GM19372 (cell line): Measurements from ENCODE around the gene TCHH.
"Not testable (repeated sequence)": the region's sequence is repeated elsewhere in the genome, so short reads cannot be mapped to it uniquely, and the experiment has no call there.

Experiments used
- ATAC-seq: cut with Tn5 transposase; IDR thresholded peaks from one replicate; pipeline ENCODE4 v1.9.1; 2021; ENCODE audit warnings: mild to moderate bottlenecking, low read depth, moderate library complexity; ENCODE audit not compliant: unreplicated experiment

The TCHH gene, protein sequence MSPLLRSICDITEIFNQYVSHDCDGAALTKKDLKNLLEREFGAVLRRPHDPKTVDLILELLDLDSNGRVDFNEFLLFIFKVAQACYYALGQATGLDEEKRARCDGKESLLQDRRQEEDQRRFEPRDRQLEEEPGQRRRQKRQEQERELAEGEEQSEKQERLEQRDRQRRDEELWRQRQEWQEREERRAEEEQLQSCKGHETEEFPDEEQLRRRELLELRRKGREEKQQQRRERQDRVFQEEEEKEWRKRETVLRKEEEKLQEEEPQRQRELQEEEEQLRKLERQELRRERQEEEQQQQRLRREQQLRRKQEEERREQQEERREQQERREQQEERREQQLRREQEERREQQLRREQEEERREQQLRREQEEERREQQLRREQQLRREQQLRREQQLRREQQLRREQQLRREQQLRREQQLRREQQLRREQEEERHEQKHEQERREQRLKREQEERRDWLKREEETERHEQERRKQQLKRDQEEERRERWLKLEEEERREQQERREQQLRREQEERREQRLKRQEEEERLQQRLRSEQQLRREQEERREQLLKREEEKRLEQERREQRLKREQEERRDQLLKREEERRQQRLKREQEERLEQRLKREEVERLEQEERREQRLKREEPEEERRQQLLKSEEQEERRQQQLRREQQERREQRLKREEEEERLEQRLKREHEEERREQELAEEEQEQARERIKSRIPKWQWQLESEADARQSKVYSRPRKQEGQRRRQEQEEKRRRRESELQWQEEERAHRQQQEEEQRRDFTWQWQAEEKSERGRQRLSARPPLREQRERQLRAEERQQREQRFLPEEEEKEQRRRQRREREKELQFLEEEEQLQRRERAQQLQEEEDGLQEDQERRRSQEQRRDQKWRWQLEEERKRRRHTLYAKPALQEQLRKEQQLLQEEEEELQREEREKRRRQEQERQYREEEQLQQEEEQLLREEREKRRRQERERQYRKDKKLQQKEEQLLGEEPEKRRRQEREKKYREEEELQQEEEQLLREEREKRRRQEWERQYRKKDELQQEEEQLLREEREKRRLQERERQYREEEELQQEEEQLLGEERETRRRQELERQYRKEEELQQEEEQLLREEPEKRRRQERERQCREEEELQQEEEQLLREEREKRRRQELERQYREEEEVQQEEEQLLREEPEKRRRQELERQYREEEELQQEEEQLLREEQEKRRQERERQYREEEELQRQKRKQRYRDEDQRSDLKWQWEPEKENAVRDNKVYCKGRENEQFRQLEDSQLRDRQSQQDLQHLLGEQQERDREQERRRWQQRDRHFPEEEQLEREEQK (N-terminal part only)

DNA sequence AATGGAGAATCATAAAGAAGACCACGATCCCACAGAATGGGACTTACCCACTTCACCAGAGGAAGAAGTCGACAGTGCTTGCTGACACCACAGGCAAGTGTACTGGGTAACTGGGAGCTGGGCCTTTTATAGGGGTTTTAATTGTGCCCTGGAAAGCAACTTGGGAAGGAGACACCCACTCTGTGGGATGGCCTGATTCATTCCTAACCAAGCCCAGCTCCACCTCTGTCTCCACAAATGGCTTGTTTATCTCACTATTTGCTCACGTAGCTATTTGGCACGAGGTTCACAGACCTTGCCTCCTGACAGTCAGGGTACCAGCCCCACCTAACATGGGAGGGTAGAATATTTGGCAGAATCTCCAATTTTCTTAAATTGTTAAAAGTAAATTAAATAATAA is at the start of gene TCHH:
Gene TCHH, minus strand, starts transcription at position 101 of the 400 bp plus-strand sequence. CDS start 1,364 bp downstream, outside the sequence.
- ATAC-seq, result no peak

DNA sequence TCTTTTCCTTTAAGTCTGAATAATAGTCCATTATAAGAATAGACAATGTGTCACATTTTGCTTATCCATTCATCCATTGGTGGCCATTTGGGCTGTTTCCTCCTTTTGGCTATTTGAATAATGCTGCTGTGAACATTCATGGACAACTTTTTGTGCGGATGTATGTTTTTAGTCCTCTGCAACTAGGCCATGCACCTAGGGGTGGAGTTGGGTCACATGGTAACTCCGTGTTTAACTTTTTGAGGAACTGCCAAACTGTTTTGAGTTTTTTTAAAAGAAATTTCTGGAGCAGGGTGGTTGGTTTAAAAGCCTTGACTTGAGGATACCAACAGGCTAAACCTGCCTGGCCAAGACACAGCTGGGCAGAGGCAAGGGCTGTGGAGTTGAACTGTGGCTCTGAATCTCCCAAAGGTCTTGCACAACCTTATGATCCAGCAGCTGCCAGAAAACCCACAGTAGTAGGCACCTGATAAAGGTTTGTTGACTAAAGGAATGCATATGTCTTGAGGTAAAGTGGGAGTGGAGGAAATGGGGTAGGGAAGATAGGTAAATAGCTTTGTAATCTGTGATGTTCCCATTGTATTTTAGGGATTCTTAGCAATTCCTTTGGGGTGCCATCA is 49.4 kb upstream of the TCHH start:
- no peak for ATAC-seq

DNA sequence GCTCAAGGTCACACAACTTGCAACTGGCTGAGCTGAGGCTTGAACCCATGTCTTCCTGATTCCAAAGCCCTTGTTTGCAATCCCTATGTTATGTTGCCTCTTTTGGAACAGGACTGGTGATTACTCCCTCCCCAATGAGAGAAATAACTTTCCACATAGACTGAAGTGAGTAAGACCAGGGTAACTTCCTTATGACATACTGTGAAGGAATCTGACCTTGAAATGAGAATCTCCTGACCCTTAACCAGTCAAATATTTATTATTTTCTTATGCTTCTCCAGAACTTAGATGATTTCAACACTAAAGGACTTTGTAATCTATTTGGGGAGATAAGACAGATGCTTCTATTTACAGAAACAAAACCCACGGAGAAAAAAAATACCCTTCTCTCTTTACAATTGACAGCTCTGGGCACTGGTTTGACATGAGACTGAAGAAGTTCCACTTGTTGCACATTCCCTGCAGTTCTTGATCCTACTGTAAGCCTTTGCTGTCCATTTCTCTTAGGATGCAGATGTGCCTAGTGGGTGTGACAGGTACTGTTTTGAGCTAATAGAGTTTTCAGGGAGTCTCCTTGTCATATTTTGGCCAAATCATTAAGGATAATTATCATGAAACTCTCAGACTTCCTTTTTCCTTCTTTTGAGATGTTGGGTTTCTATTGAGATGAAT is 47.7 kb upstream of the TCHH start:
- no peak for ATAC-seq

DNA sequence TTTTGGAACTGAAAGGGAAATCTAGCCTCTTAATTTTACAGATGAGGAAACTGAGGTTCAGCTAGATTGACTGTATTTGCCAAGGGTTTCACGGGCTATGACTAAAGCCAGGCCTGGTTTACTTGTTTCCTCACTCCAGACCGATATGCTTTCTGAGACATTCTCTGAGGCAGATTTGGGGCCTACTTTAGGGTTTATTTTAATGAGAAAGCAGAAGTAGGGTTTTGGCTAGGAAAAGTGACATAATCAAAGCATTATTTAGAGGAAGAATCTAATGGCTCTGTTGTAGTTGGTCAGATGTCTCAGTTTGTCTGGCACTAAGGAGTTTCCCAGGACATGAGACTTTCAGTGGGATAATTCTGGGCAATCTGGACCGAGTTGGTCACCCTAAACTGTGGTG is 45.3 kb upstream of the TCHH start:
- ATAC-seq, result no peak

DNA sequence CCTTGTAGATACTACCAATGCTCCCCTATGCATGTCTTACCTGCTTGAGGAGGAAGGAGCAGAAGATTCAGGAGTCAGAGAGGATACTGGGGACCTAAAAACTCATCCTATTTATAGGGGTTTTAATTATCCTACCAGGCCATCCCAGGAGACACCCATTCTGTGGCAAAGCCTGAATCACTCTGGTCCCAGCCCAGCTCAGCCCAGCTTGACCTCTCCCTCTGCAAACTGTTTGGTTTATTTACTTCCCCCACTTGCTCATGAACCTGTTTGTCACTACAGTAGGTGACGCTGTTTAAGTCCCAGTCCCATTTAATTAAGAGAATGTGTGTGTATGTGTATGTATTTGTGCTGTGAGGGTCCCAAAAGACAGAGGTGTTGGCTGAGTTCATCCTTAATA is 43.9 kb upstream of the TCHH start, which contains the start of gene RPTN:
Gene RPTN, minus strand, starts transcription at position 85 of the 400 bp plus-strand sequence. CDS start 1,339 bp downstream, outside the sequence.
- no peak for ATAC-seq

DNA sequence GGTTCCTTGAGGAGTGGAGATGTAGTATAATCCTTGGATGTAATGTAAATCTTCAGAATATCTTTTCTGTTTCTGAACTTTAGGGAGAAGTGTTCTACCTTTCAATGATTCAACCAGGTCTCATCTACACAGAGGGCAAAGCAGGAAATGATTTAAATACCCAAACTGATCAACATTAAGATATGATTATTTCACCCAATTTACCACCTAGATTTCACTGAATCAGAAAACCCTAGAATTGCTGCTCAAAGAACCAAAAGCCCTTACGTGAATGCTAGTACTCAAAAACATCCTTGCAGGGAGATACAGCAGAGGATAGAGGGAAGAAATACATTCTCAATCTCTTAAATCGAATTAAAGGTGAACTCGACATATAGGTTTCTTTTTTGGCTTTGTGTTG is 38.8 kb upstream of the TCHH start:
- no peak for ATAC-seq

DNA sequence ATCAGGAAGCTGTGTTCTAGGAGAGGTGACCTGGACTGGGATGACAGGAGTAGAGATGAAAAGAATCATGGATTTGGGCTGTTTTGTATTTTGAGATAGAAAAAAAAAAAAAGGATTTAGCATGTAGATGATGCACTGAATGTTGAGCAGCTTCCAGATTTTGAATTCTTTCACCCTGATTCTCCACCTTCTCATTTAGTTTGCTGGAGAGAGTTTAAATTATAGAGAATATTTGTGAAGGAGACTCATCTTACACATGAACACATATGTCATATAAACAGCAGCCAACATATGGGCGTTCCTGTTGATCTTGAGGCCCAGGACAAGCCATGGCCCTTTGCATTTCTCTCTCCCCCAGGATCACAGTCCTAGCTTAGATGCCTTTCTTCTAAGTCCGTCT is 36.4 kb upstream of the TCHH start:
- no peak for ATAC-seq

DNA sequence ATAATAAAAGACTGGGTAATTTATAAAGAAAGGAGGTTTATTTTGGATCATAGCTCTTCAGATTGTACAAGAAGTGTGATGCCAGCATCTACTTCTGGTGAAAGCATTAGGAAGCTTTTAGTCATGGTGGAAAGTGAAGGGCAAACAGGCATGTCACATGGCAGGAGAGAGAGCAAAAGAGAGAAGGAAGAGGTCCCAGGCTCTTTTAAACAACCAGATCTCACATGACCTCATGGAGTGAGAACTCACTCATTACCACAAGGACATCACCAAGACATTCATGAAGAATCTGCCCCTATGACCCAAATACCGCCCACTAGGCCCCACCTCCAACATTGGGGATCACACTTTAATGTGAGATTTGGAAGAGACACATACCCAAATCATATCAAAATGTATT is 33.7 kb upstream of the TCHH start:
- ATAC-seq, result no peak

DNA sequence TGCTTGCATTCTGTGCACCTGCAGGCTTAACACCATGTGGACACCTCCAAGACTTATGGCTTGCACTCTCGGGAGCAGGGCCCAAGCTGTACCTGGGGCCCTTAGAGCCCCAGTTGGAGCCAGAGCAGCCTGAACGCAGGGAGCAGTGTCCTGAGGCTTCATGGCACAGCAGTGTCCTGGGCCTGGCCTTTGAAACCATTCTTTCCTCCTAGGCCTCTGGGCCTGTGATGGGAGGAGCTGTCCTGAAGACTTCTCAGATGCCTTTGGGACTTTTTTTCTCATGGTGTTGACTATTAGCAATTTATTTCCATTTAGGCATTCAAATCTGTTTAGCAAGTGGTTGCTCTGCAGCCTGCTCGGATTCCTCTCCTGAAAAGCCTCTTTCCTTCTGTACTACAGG is 32.8 kb upstream of the TCHH start:
- ATAC-seq, result no peak

DNA sequence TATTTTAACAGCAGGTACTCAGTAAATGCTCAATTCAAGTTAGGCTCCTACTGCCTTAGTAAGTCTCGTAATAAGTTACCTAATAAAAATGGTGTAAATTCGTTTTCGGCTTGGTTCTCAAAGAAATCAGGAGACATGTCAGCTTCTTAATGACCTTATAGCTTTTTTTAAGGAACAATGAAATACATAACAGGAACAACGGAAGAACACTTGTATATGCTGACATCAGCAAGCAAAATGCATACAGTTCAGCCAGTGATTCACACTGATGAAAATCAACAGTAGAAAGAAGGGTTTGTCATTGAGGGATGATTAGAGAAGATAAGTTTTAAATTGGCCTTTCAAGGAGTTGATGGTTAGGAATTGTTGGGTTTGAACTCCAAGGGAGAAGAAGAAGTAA is 30.5 kb upstream of the TCHH start:
- ATAC-seq, result no peak

DNA sequence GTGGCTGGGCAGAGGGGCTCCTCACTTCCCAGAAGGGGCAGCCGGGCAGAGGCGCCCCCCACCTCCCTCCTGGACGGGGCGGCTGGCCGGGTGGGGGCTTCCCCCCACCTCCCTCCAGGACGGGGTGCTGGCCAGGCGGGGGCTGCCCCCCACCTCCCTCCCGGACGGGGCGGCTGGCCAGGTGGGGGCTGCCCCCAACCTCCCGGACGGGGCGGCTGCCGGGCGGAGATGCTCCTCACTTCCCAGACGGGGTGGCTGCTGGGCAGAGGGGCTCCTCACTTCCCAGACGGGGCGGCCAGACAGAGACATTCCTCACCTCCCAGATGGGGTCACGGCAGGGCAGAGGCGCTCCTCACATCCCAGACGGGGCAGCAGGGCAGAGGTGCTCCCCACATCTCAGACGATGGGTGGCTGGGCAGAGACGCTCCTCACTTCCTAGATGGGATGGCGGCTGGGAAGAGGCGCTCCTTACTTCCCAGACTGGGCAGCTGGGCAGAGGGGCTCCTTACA is 29.5 kb upstream of the TCHH start:
- not testable (repeated sequence) for ATAC-seq

DNA sequence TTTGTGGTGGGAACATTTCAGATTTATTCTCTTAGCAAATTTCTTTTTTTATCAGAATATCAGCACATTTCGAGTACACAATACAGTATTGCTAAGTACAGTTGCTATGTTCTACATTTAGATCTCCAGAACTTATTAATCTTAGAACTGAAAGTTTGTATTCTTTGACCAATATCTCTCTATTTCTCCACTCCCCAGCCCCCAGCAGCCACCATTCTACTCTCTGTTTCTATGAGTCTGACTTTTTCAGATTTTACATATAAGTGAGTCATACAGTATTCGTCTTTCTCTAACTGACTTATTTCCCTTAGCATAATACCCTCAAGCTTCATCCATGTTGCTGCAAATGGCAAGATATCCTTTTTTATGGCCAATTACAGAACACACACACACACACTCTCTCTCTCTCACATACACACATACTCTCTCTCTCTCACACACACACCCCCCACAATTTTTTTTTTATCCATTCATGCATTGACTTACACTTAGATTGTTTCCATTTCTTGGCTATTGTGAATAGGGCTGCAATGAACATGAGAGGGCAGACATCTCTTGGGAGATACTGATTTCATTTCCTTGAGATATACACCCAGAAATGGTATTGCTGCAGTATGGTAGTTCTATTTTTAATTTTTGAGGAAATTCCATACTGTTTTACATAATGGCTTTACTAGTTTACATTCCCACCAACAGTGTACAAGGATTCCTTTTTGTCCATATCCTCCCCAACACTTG is 28.1 kb upstream of the TCHH start:
- no peak for ATAC-seq

DNA sequence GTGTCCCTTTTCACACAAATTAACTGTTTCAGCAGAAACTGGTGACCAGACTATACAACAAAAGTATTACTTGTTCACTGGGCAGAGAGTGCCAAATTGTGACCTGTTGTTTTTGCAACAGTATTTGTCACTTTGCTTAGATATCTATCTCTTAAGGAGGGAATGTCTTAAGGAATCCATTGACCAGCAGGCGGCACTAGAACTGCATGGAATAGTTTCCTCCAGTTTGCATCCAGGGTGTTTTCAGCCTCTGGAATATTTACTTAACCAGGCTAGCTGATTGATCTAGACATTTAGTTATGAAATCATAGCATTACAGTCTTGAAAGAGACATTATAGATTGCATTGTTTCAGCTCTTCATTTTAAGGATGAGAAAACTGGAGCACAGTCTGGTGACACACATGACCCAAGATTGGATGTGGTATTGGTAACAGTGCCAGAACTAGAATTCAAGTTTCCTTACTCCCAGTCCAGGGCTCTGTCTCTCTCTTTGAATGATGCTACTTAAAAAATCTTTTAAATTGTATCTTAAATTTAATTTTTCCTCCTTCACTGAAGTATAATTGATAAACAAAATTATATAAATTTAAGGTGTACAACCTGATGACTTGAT is 26.8 kb upstream of the TCHH start:
- no peak for ATAC-seq

DNA sequence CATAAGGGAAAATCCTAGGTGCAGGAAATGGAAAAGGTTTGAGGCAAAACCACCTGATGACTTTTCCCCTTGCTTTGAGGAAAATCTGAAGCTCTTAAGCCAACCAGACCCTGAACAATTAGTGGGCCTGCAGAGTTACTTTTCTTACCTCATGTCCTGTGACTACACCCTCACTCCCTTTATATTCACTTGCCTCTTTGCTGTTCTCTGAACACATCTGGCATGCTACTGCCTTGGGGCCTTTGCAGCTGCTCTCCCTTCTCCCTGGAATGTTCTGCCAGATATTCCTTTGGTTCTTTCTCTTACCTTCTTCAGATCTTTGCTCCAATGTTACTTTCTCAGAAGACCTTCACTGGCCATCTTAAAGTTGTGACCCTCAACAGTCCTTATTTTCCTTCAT is 22.0 kb upstream of the TCHH start:
- no peak for ATAC-seq

DNA sequence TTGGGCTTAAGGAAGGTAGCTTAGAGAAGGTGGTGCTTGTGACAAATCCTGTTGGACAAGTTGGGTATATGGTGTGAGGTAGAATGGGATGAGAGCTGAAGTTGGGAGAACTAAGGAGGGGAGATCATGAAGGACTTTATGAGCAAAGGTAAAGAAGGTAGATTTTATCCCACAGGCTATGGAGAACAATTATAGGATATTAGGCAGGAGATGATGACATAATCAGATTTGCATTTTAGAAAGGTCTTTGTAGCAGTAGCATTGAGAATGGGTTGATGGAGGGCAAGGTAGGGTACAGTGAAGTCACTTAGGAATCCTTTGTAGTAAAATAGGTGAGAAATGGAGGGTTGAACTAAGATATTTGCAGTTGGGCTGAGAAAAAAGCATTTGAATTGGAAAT is 14.9 kb upstream of the TCHH start:
- no peak for ATAC-seq

DNA sequence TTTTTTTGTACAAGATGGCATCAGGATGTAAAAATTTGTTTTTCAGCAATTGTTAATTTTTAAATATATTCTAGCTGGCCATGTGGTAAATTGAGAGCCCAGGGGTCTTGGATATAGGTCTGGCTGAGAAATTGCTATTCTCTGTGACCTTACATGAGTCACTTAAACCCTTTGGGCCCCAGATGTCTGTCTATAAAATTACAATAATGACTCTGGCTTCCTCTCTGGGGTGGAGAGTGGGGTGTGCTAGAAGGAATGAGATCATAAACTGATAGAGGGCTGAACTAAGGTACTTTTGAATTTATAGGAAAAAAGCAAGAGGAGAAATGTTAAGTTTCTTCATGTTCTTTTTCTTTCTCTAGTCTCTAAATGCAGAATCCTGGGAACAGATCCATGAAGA is 12.4 kb upstream of the TCHH start:
- no peak for ATAC-seq

DNA sequence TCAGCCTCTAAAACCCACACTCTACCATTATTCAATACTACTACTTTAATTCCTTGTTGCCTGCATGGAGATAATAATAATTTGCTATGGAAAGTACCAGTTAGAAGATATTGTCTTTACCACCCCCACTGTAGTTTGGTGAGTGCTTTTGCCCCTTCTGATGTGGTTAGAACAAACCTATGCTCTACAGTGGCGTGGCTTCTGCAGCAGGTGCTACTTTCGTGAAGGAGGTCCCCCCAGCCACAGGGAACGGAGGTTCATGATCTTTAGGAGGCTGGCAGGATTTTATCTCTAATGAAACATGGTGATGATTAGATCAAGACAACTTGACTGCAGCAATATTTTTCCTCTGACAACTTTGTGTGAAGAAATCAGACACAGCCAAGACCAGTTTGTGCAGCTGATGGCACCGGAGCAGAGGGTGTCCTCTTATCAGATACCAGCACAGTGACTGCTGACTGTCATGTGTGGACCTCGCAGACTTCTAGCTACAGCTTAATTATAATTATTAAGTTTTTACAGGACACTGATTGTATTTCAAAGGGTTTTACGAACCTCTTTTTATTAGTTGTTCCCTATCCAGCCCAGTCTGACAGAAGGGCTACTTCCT is 10.7 kb upstream of the TCHH start:
- ATAC-seq, result no peak

DNA sequence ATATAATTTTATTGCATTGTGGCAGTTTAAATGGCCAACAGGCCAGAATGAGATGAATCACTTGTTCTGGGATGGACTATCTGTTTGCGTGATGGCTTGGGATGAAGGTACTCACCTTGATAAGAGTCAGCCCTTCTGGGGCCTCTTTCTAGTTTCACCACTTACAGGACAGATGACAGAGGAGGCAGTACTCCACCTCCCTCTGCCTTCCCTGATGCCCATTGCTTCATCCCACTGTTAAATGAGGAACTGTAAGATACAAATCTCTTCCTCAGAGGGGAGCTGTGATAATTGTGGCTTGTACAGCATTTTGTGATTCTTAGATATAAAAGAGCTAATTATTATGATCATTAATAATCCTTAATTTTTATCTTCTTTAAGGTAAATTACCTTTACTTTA is 3.7 kb upstream of the TCHH start:
- ATAC-seq, result no peak
